K562 (cell line): ENCODE results near the gene LRP1B. TPM values are rescaled to one million over a fixed set of nuclear protein-coding genes. Genes with fewer than 3 reads are reported as not detected.

Experiments
- ATAC-seq: fragments of 200-7000 bp; cut with Tn5 transposase; 3 replicates; pipeline ENCODE4 v1.9.1; 2020; ENCODE audit warnings: moderate library complexity
- BruUV-seq: library from RNA; stranded (reverse); fragments of 400-500 nt; replicated peaks from 2 replicates; lab custom pipeline; 2021; lab: Mats Ljungman, UMichigan
- CTCF ChIA-PET: fragments of 300-600 bp; formaldehyde crosslinking; extraction: SDS; loops from one replicate; lab custom pipeline; 2021; ENCODE audit warnings: low intra/inter-chr PET ratio; lab: Yijun Ruan, JAX
- POLR2A ChIA-PET: fragments of 300-600, 350-650 bp; sonication (Branson Sonifier 250); formaldehyde crosslinking; extraction: SDS; loops from one replicate; lab custom pipeline; 2021; ENCODE audit warnings: antibody characterized with exemption, inconsistent platforms; lab: Yijun Ruan, JAX
- DNase-seq, 4 experiments: peaks; one replicate each; pipeline versions ENCODE4 v3.0.0 to v3.0.0-alpha.2; 2011 to 2018; ENCODE audit warnings: low spot score in 3 of 4, mixed read lengths in 3 of 4; ENCODE audit errors: extremely low read depth in 1 of 4
- FAIRE-seq: peaks from 2 replicates; lab custom pipeline; 2011; peaks lifted over from hg19 to GRCh38; lab: Jason Lieb, UNC
- H2AFZ ChIP-seq: 2 replicates; pipeline ENCODE4 v1.6.0; 2011; ENCODE audit warnings: low read depth, low read length, control low read depth, inconsistent platforms
- H3K27ac ChIP-seq: fragments of 200-600 bp; 3 replicates; pipeline ENCODE4 v1.8.0; 2011; ENCODE audit warnings: low read depth, mild to moderate bottlenecking, control low read depth, inconsistent platforms, low read length, moderate library complexity, mixed read lengths; ENCODE audit errors: extremely low read depth
- H3K27me3 ChIP-seq, 2 experiments: fragments of 300-600 bp in 1 of 2; 2 replicates in 1 of 2; 3 replicates in 1 of 2; pipeline versions ENCODE4 v1.6.0 to v1.8.0; 2011; ENCODE audit warnings: inconsistent platforms in 2 of 2, low read length in 2 of 2, mild to moderate bottlenecking in 1 of 2, mixed read lengths in 1 of 2, moderate library complexity in 1 of 2; ENCODE audit not compliant: control insufficient read depth in 2 of 2, insufficient read depth in 2 of 2
- H3K36me3 ChIP-seq: fragments of 300-600 bp; 3 replicates; pipeline ENCODE4 v1.8.0; 2011; ENCODE audit warnings: mild to moderate bottlenecking, low read length, inconsistent platforms; ENCODE audit not compliant: control insufficient read depth, insufficient read depth
- H3K4me1 ChIP-seq, 2 experiments: fragments of 200-600 bp in 1 of 2; replicated peaks in 1 of 2; 2 replicates in 1 of 2; 3 replicates in 1 of 2; pipeline versions ENCODE4 v1.5.1 to v1.8.0; 2011; ENCODE audit warnings: inconsistent platforms in 2 of 2, low read length in 2 of 2, mild to moderate bottlenecking in 1 of 2, mixed read lengths in 1 of 2, moderate library complexity in 1 of 2; ENCODE audit not compliant: control insufficient read depth in 2 of 2, insufficient read depth in 2 of 2
- H3K4me2 ChIP-seq: 2 replicates; pipeline ENCODE4 v1.6.1; 2011; ENCODE audit warnings: low read length, control low read depth, inconsistent platforms, mixed read lengths; ENCODE audit not compliant: insufficient read depth
- H3K4me3 ChIP-seq: fragments of 200-600 bp; sonication (generic), shearing (Covaris generic); 2 replicates; pipeline ENCODE4 v1.5.1; 2016; ENCODE audit warnings: control low read depth, inconsistent platforms
- H3K79me2 ChIP-seq: fragments of 200-600 bp; 3 replicates; pipeline ENCODE4 v1.8.0; 2011; ENCODE audit warnings: low read length, inconsistent platforms; ENCODE audit not compliant: control insufficient read depth, insufficient read depth
- H3K9ac ChIP-seq, 2 experiments: 2 replicates each; pipeline versions ENCODE4 v1.6.0 to v1.6.1; 2011; ENCODE audit warnings: low read depth in 2 of 2, low read length in 2 of 2, control low read depth in 1 of 2, inconsistent platforms in 1 of 2, mild to moderate bottlenecking in 1 of 2, mixed read lengths in 1 of 2; ENCODE audit not compliant: insufficient read depth in 1 of 2
- H3K9me1 ChIP-seq: one replicate; pipeline ENCODE4 v1.6.0; 2011; ENCODE audit warnings: inconsistent platforms, mild to moderate bottlenecking, low read length, moderate library complexity; ENCODE audit not compliant: control insufficient read depth, insufficient read depth
- H3K9me3 ChIP-seq: replicated peaks from 2 replicates; pipeline ENCODE4 v1.5.1; 2011; ENCODE audit warnings: low read depth, low read length, inconsistent platforms; ENCODE audit not compliant: control insufficient read depth, insufficient read depth
- H4K20me1 ChIP-seq: replicated peaks from 2 replicates; pipeline ENCODE4 v1.6.1; 2011; ENCODE audit warnings: low read length, inconsistent platforms, mixed read lengths; ENCODE audit not compliant: control insufficient read depth, insufficient read depth
- ARID3B ChIP-seq: fragments of 250-450 bp; sonication (Bioruptor Pico); IDR thresholded peaks from 2 replicates; pipeline ENCODE4 v1.4.0; 2020; ENCODE audit warnings: borderline replicate concordance
- E2F8 ChIP-seq: fragments of 450-650 bp; IDR thresholded peaks from 2 replicates; pipeline ENCODE4 v1.7.1; 2018; ENCODE audit warnings: mild to moderate bottlenecking, low read depth; ENCODE audit not compliant: partially characterized antibody
- ELF2 ChIP-seq: fragments of 250-450 bp; sonication (Bioruptor Pico); IDR thresholded peaks from 2 replicates; pipeline ENCODE4 v1.5.0; 2021; ENCODE audit warnings: mild to moderate bottlenecking
- MAFG ChIP-seq: fragments of 450-650 bp; conservative IDR thresholded peaks from 2 replicates; pipeline ENCODE4 v1.6.1; 2016; ENCODE audit warnings: missing genetic modification characterization, missing compliant biosample characterization
- SETDB1 ChIP-seq: IDR thresholded peaks from one replicate; pipeline ENCODE4 v1.6.1; 2012; ENCODE audit warnings: low read length, control low read depth, inconsistent platforms
- SIN3A ChIP-seq, 2 experiments: fragments of 150-350 bp in 1 of 2; IDR thresholded peaks; 2 replicates each; pipeline ENCODE4 v1.6.1; 2011 to 2016; ENCODE audit warnings: borderline replicate concordance in 2 of 2, low read depth in 2 of 2, low read length in 2 of 2, mild to moderate bottlenecking in 2 of 2, moderate library complexity in 2 of 2; ENCODE audit not compliant: control insufficient read depth in 1 of 2
- YBX1 ChIP-seq: fragments of 450-650 bp; IDR thresholded peaks from 2 replicates; pipeline ENCODE4 v1.7.1; 2016; ENCODE audit warnings: mild to moderate bottlenecking
- ZNF316 ChIP-seq: fragments of 450-650 bp; IDR thresholded peaks from 2 replicates; pipeline ENCODE4 v1.6.1; 2016
- ZNF696 ChIP-seq: fragments of 250-450 bp; sonication (Bioruptor Pico); conservative IDR thresholded peaks from 2 replicates; pipeline ENCODE4 v1.4.0; 2020; ENCODE audit warnings: mild to moderate bottlenecking, moderate library complexity
- ZNF707 ChIP-seq: fragments of 250-450 bp; sonication (Bioruptor Pico); conservative IDR thresholded peaks from 2 replicates; pipeline ENCODE4 v1.8.0; 2022; ENCODE audit warnings: inconsistent platforms, mild to moderate bottlenecking, moderate library complexity
- WGBS: fragments of 100-300 bp; shearing (Covaris generic); methylation state at CpG from one replicate; pipeline ENCODE4 v1.1.6; 2016; ENCODE audit warnings: low coverage, mixed read lengths; ENCODE audit not compliant: insufficient coverage; ENCODE audit errors: missing lambda C conversion rate; 5-methylcytosine and 5-hydroxymethylcytosine counted together
- in situ Hi-C: fragments of 300-500 bp; cut with MboI; formaldehyde crosslinking; loops from 4 replicates; pipeline ENCODE4 v1.15.0; 2018; ENCODE audit warnings: inconsistent platforms, mixed read lengths
- intact Hi-C: fragments of 100-400 bp; cut with micrococcal nuclease; formaldehyde crosslinking; loops from 2 replicates; pipeline ENCODE4 v1.14.2; 2022
- polyA plus RNA-seq, 8 experiments: library from polyadenylated mRNA; depleted of rRNA in 4 of 8; stranded (reverse) in 5 of 8; unstranded in 3 of 8; fragments of >200 nt; fragmentation: Nextera tagmentation in 2 of 8; fragmentation: Illumina TruSeq in 1 of 8; extraction: Ambion mirVana in 2 of 8; extraction: Trizol in 1 of 8; gene quantifications; 2 replicates each; pipeline versions ENCODE4 v1.2.1 to v1.2.3, GENCODE V29; 2011 to 2014; ENCODE audit warnings: inconsistent platforms in 1 of 8, missing spikeins in 1 of 8
- total RNA-seq, 7 experiments: library from RNA; depleted of rRNA in 6 of 7; stranded (reverse); fragments of >200 nt in 6 of 7; fragmentation: Illumina TruSeq in 2 of 7; extraction: Trizol in 2 of 7; gene quantifications; 2 replicates each; pipeline versions ENCODE4 v1.2.1 to v1.2.3, GENCODE V29; 2011 to 2021; ENCODE audit warnings: low replicate concordance in 1 of 7

Gene LRP1B
- total and polyA plus RNA-seq, 9 of the 15 experiments (the other 6 are each of a cell fraction or from before 2014, with no cell fraction given), result not detected

GRCh38 chr2:141392517-141393213 lies 738.2 kb downstream of the LRP1B start:
- no peaks in the 10 kb centered on the region for H3K4me1 ChIP-seq
- CTCF ChIA-PET, result no interaction called here
- H3K4me3 ChIP-seq, result no peak overlapping the region
- no peak overlapping the region for H3K9ac ChIP-seq
- H2AFZ ChIP-seq, result no peak overlapping the region
- TF ChIP-seq YBX1, result no peak
- TF ChIP-seq SETDB1, result no peak
- TF ChIP-seq, all 486 proteins: peak for 0
- intact Hi-C loops (no loop called here), in situ Hi-C loops (no loop called here)
- DNase-seq (no peak), ATAC-seq (no peak), FAIRE-seq (no peak)
- BruUV-seq, result no TSS peak
- Histone ChIP-seq H3K79me2 (no peaks in the 10 kb centered on the region), H3K9me1 (no peaks in the 10 kb centered on the region), H3K27me3 (no peaks in the 10 kb centered on the region), H3K9me3 (no peaks in the 10 kb centered on the region), H3K36me3 (no peaks in the 10 kb centered on the region), H4K20me1 (no peaks in the 10 kb centered on the region), H3K4me2 (no peak overlapping the region), H3K27ac (no peak overlapping the region)
- WGBS, result 0% methylated on average over 5 of the region's 5 CpGs
- POLR2A ChIA-PET, result no interaction called here

GRCh38 chr2:141386168-141386567 lies 744.6 kb downstream of the LRP1B start:
- no peak overlapping the region for H3K4me2 ChIP-seq
- H3K27ac ChIP-seq, result no peak overlapping the region
- H3K27me3 ChIP-seq, result no peaks in the 10 kb centered on the region
- TF ChIP-seq ZNF707 (CRISPR knock-in tag) (no peak), ZNF696 (CRISPR knock-in tag) (no peak), MAFG (tag) (peak; percentile 23; the same call in 1 of the 2 replicates), ZNF316 (0 out of 2 replicates have a peak, but pooled peaks have one; percentile 52), ARID3B (CRISPR knock-in tag) (no peak), E2F8 (no peak), SIN3A (IDR thresholded peaks at IDR 0.05; ENCODE audit: borderline replicate concordance in 2 of 2, control insufficient read depth in 1 of 2, low read depth in 2 of 2, low read length in 2 of 2) (no peak), ELF2 (no peak)
- TF ChIP-seq, all 486 proteins: peak for 2
- in situ Hi-C loops, result no loop called here
- ATAC-seq (no peak), DNase-seq (no peak), FAIRE-seq (no peak)
- H3K9me1 ChIP-seq, result no peaks in the 10 kb centered on the region
- POLR2A ChIA-PET, result no interaction called here
- H3K79me2 ChIP-seq, result no peaks in the 10 kb centered on the region
- no peaks in the 10 kb centered on the region for H3K9me3 ChIP-seq
- CTCF ChIA-PET, result no interaction called here
- no peaks in the 10 kb centered on the region for H3K4me1 ChIP-seq
- no peak overlapping the region for H2AFZ ChIP-seq
- H3K9ac ChIP-seq, result no peak overlapping the region
- no TSS peak for BruUV-seq
- no peak overlapping the region for H3K4me3 ChIP-seq
- intact Hi-C loops, result no loop called here
- H4K20me1 ChIP-seq, result no peaks in the 10 kb centered on the region
- H3K36me3 ChIP-seq, result no peaks in the 10 kb centered on the region
